GM12878 (cell line): ENCODE measurements around the gene MYOM1. TPM values are rescaled to one million over a fixed set of nuclear protein-coding genes. Genes with fewer than 3 reads are reported as not detected.

Experiments used
- ATAC-seq: fragments of 200-7000 bp; cut with Tn5 transposase; 3 replicates; pipeline ENCODE4 v1.9.1; 2020; ENCODE audit warnings: mild to moderate bottlenecking, moderate library complexity
- BruUV-seq: library from RNA; stranded (reverse); fragments of 400-500 nt; replicated peaks from 2 replicates; lab custom pipeline; 2021; lab: Mats Ljungman, UMichigan
- CTCF ChIA-PET: fragments of 300-600 bp; sonication (Branson Sonifier 250); formaldehyde crosslinking; extraction: SDS; loops from one replicate; lab custom pipeline; 2021; ENCODE audit warnings: inconsistent platforms; lab: Yijun Ruan, JAX
- POLR2A ChIA-PET: fragments of 350-600 bp; formaldehyde crosslinking; extraction: SDS; loops from one replicate; lab custom pipeline; 2021; ENCODE audit warnings: inconsistent platforms; lab: Charles Lee
- RAD21 ChIA-PET: fragments of 300-600 bp; sonication (Branson Sonifier 250); formaldehyde crosslinking; loops from one replicate; lab custom pipeline; 2023; ENCODE audit warnings: antibody characterized with exemption; ENCODE audit not compliant: unreplicated experiment; lab: Charles Lee
- SMC1A ChIA-PET: fragments of 300-600 bp; sonication (Branson Sonifier 250); formaldehyde crosslinking; loops from one replicate; lab custom pipeline; 2023; ENCODE audit not compliant: unreplicated experiment, uncharacterized antibody; lab: Charles Lee
- DNase-seq: peaks from one replicate; pipeline ENCODE4 v3.0.0-alpha.2; 2011; ENCODE audit warnings: low read depth, low spot score
- FAIRE-seq: peaks from 3 replicates; lab custom pipeline; 2011; peaks lifted over from hg19 to GRCh38; lab: Jason Lieb, UNC
- H2AFZ ChIP-seq: 2 replicates; pipeline ENCODE4 v1.6.0; 2011; ENCODE audit warnings: low read depth, low read length, control low read depth; ENCODE audit not compliant: control insufficient read depth
- H3K27ac ChIP-seq: 2 replicates; pipeline ENCODE4 v1.5.1; 2011; ENCODE audit warnings: control low read depth; ENCODE audit not compliant: control insufficient read depth, insufficient read depth
- H3K27me3 ChIP-seq, 2 experiments: replicated peaks in 1 of 2; 2 replicates each; pipeline versions ENCODE4 v1.6.0 to v1.6.1; 2011; ENCODE audit warnings: low read length in 1 of 2; ENCODE audit not compliant: control insufficient read depth in 2 of 2, insufficient read depth in 2 of 2
- H3K36me3 ChIP-seq, 2 experiments: 2 replicates each; pipeline ENCODE4 v1.5.1; 2011; ENCODE audit warnings: low read length in 1 of 2; ENCODE audit not compliant: control insufficient read depth in 2 of 2, insufficient read depth in 2 of 2
- H3K4me1 ChIP-seq: 2 replicates; pipeline ENCODE4 v1.6.1; 2011; ENCODE audit warnings: mild to moderate bottlenecking, low read length, moderate library complexity, mixed read lengths; ENCODE audit not compliant: control insufficient read depth, insufficient read depth
- H3K4me2 ChIP-seq: 2 replicates; pipeline ENCODE4 v1.6.0; 2011; ENCODE audit warnings: control low read depth; ENCODE audit not compliant: control insufficient read depth, insufficient read depth
- H3K4me3 ChIP-seq: fragments of 200-600 bp; sonication (generic); 2 replicates; pipeline ENCODE4 v1.5.1; 2016
- H3K79me2 ChIP-seq: 2 replicates; pipeline ENCODE4 v1.6.0; 2011; ENCODE audit warnings: low read length; ENCODE audit not compliant: control insufficient read depth, insufficient read depth
- H3K9ac ChIP-seq: 2 replicates; pipeline ENCODE4 v1.8.0; 2011; ENCODE audit warnings: low read length, control low read depth, mixed read lengths; ENCODE audit not compliant: control insufficient read depth, insufficient read depth
- H3K9me3 ChIP-seq: replicated peaks from 3 replicates; pipeline ENCODE4 v1.5.1; 2011; ENCODE audit warnings: mild to moderate bottlenecking, low read length; ENCODE audit not compliant: control insufficient read depth, insufficient read depth
- H4K20me1 ChIP-seq: 2 replicates; pipeline ENCODE4 v1.6.0; 2011; ENCODE audit not compliant: control insufficient read depth, insufficient read depth
- BMI1 ChIP-seq: fragments of 450-650 bp; IDR thresholded peaks from 2 replicates; pipeline ENCODE4 v1.6.1; 2016; ENCODE audit warnings: mild to moderate bottlenecking, moderate library complexity, borderline replicate concordance
- CEBPB ChIP-seq, 2 experiments: fragments of 150-350 bp in 1 of 2; IDR thresholded peaks; 2 replicates each; pipeline ENCODE4 v1.6.1; 2012 to 2014; ENCODE audit warnings: low read depth in 2 of 2, low read length in 2 of 2, borderline replicate concordance in 1 of 2, inconsistent platforms in 1 of 2
- CHD2 ChIP-seq: IDR thresholded peaks from 2 replicates; pipeline ENCODE4 v1.6.1; 2011; ENCODE audit warnings: low read depth, low read length, improper control_type of control experiment, borderline replicate concordance
- CREB1 ChIP-seq: IDR thresholded peaks from 2 replicates; pipeline ENCODE4 v1.6.1; 2012; ENCODE audit warnings: low read depth, mild to moderate bottlenecking, inconsistent platforms
- DPF2 ChIP-seq: fragments of 450-650 bp; IDR thresholded peaks from 2 replicates; pipeline ENCODE4 v1.6.1; 2017; ENCODE audit warnings: mild to moderate bottlenecking
- FOXK2 ChIP-seq: fragments of 450-650 bp; IDR thresholded peaks from 2 replicates; pipeline ENCODE4 v1.6.1; 2017; ENCODE audit warnings: mild to moderate bottlenecking, moderate library complexity
- HDAC2 ChIP-seq: fragments of 200-600 bp; sonication (generic); IDR thresholded peaks from 2 replicates; pipeline ENCODE4 v1.6.1; 2017
- NBN ChIP-seq: fragments of 450-650 bp; IDR thresholded peaks from 2 replicates; pipeline ENCODE4 v1.6.1; 2016
- TCF3 ChIP-seq: IDR thresholded peaks from 2 replicates; pipeline ENCODE4 v1.6.1; 2012; ENCODE audit warnings: low read depth, mild to moderate bottlenecking, low read length, borderline replicate concordance; ENCODE audit not compliant: insufficient read depth
- TCF7 ChIP-seq: IDR thresholded peaks from 2 replicates; pipeline ENCODE4 v1.6.1; 2014; ENCODE audit warnings: antibody characterized with exemption, borderline replicate concordance
- YBX1 ChIP-seq: fragments of 450-650 bp; IDR thresholded peaks from 2 replicates; pipeline ENCODE4 v1.6.1; 2016; ENCODE audit warnings: antibody characterized with exemption
- ZBED1 ChIP-seq: IDR thresholded peaks from 2 replicates; pipeline ENCODE4 v1.6.1; 2016; ENCODE audit warnings: borderline replicate concordance
- WGBS: methylation state at CpG from one replicate; pipeline ENCODE4 v1.1.6; 2016; ENCODE audit warnings: low lambda C conversion rate; ENCODE audit not compliant: insufficient replicate concordance, insufficient coverage; ENCODE audit errors: missing lambda C conversion rate; 5-methylcytosine and 5-hydroxymethylcytosine counted together
- in situ Hi-C: fragments of 300-500 bp; cut with MboI; formaldehyde crosslinking; loops from 9 replicates; pipeline ENCODE4 v1.14.3; 2018; ENCODE audit warnings: mixed read lengths
- intact Hi-C: fragments of 100-400 bp; cut with micrococcal nuclease; formaldehyde crosslinking; loops from one replicate; pipeline ENCODE4 v1.14.2; 2022; ENCODE audit not compliant: unreplicated experiment
- polyA plus RNA-seq, 11 experiments: library from polyadenylated mRNA; depleted of rRNA in 4 of 11; unstranded in 6 of 11; stranded (reverse) in 5 of 11; fragments of >200 nt; fragmentation: Nextera tagmentation in 4 of 11; fragmentation: Illumina TruSeq in 1 of 11; extraction: Ambion mirVana in 4 of 11; extraction: Trizol in 1 of 11; gene quantifications; 1 replicate in 1 of 11; 2 replicates in 10 of 11; pipeline versions ENCODE4 v1.2.1 to v1.2.3, GENCODE V29; 2011 to 2016; ENCODE audit warnings: inconsistent platforms in 2 of 11, missing spikeins in 2 of 11, low read depth in 1 of 11
- total RNA-seq, 4 experiments: library from RNA; depleted of rRNA in 3 of 4; stranded (reverse); fragments of >200 nt in 3 of 4; fragmentation: Illumina TruSeq in 1 of 4; extraction: Trizol in 1 of 4; gene quantifications; 2 replicates each; pipeline versions ENCODE4 v1.2.1 to v1.2.3, GENCODE V29; 2013 to 2021
- TF ChIP-seq, protein P1 (sequence below): fragments of 450-650 bp; IDR thresholded peaks from 2 replicates; pipeline ENCODE4 v1.6.1; 2016; ENCODE audit warnings: mild to moderate bottlenecking, moderate library complexity, borderline replicate concordance

The MYOM1 gene
- total and polyA plus RNA-seq, 10 of the 15 experiments (the other 5 are each of a cell fraction or from before 2014, with no cell fraction given) = 0.06 to 1.0 (median 0.57) TPM

DNA sequence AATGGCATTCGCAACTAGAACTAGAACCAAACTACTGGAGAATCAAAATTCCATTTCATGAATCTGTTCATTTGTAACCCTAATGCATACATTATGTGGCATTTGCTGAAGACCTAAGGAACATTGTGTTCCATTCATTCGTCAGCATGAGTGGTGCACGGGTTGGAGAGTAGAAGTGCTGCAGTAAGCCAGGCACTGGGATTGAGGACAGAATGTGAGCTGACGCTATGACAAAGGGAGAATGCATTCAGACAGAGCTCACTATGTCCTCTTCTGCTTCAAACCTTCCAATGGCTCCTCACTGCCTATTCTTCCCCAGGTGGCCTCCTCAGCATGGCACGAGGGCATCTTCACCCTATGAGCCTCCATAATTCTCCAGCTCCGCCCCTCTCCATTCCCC lies 6.3 kb upstream of the MYOM1 start:
- ChIA-PET CTCF (interaction anchor here (1.1 kb wide), 2 partner anchors 16 to 19 kb away, joined by 3 to 4 read pairs; no protein-coding TSS in a partner anchor), RAD21 (no interaction called here), POLR2A (no interaction called here), SMC1A (no interaction called here)
- H3K27ac ChIP-seq = no peak overlapping the region
- BruUV-seq = no TSS peak
- no peaks in the 10 kb centered on the region for H3K36me3 ChIP-seq
- WGBS = 68% methylated on average over 6 of the region's 6 CpGs
- H3K27me3 ChIP-seq = no peaks in the 10 kb centered on the region
- H3K4me1 ChIP-seq = 0 out of 2 replicates have a peak, but pooled peaks cover 2% of the 10 kb centered on the region
- no peak overlapping the region for H3K4me2 ChIP-seq
- H3K4me3 ChIP-seq = no peak overlapping the region
- no peaks in the 10 kb centered on the region for H3K79me2 ChIP-seq
- no peaks in the 10 kb centered on the region for H3K9me3 ChIP-seq
- DNase-seq (no peak), FAIRE-seq (no peak), ATAC-seq (no peak)
- TF ChIP-seq YBX1 (no peak), DPF2 (no peak), FOXK2 (no peak), BMI1 (no peak), ZBED1 (no peak), HDAC2 (no peak), CEBPB (IDR thresholded peaks at IDR 0.05; ENCODE audit: borderline replicate concordance in 1 of 2, low read depth in 2 of 2, low read length in 2 of 2) (no peak), NBN (no peak), CREB1 (no peak), TCF3 (no peak), CHD2 (no peak), TCF7 (no peak)
- TF ChIP-seq, protein P1, sequence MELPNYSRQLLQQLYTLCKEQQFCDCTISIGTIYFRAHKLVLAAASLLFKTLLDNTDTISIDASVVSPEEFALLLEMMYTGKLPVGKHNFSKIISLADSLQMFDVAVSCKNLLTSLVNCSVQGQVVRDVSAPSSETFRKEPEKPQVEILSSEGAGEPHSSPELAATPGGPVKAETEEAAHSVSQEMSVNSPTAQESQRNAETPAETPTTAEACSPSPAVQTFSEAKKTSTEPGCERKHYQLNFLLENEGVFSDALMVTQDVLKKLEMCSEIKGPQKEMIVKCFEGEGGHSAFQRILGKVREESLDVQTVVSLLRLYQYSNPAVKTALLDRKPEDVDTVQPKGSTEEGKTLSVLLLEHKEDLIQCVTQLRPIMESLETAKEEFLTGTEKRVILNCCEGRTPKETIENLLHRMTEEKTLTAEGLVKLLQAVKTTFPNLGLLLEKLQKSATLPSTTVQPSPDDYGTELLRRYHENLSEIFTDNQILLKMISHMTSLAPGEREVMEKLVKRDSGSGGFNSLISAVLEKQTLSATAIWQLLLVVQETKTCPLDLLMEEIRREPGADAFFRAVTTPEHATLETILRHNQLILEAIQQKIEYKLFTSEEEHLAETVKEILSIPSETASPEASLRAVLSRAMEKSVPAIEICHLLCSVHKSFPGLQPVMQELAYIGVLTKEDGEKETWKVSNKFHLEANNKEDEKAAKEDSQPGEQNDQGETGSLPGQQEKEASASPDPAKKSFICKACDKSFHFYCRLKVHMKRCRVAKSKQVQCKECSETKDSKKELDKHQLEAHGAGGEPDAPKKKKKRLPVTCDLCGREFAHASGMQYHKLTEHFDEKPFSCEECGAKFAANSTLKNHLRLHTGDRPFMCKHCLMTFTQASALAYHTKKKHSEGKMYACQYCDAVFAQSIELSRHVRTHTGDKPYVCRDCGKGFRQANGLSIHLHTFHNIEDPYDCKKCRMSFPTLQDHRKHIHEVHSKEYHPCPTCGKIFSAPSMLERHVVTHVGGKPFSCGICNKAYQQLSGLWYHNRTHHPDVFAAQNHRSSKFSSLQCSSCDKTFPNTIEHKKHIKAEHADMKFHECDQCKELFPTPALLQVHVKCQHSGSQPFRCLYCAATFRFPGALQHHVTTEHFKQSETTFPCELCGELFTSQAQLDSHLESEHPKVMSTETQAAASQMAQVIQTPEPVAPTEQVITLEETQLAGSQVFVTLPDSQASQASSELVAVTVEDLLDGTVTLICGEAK = no peak
- H3K9ac ChIP-seq = no peak overlapping the region
- no peak overlapping the region for H2AFZ ChIP-seq
- no peaks in the 10 kb centered on the region for H4K20me1 ChIP-seq
- in situ Hi-C loops (no loop called here), intact Hi-C loops (no loop called here)
